Activated T-cell treated with anti-CD3 and anti-CD28 coated beads for 24 hours (primary cell): ENCODE results near the gene BTBD19.
"Not testable (repeated sequence)": the region's sequence is repeated elsewhere in the genome, so short reads cannot be mapped to it uniquely, and the experiment has no call there.

Experiments
- DNase-seq: peaks from one replicate; pipeline ENCODE4 v3.0.0-alpha.2; 2020; ENCODE audit warnings: low read depth

BTBD19 gene

GRCh38 chr1:44808938-44809917, 905 bp downstream of the BTBD19 start:
- peak; percentile 84 for DNase-seq

- DNase-seq, result no peak
These were observed 1.9 kb downstream of the BTBD19 start for GRCh38 chr1:44810101-44810761.

DNA sequence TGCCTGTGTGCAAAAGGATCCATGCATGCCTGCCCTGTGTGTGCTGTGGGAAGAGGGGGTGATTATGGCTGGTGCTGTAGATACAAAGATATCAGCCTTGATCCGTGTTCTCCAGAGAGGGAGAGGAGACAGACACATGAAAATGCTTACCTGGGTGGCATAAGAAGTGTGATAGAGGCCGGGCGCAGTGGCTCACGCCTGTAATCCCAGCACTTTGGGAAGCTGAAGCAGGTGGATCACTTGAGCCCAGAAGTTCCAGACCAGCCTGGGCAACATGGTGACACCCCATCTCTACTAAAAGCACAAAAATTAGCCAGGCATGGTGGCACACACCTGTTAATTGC, 2.4 kb downstream of the BTBD19 start:
- not testable (repeated sequence) for DNase-seq

DNA sequence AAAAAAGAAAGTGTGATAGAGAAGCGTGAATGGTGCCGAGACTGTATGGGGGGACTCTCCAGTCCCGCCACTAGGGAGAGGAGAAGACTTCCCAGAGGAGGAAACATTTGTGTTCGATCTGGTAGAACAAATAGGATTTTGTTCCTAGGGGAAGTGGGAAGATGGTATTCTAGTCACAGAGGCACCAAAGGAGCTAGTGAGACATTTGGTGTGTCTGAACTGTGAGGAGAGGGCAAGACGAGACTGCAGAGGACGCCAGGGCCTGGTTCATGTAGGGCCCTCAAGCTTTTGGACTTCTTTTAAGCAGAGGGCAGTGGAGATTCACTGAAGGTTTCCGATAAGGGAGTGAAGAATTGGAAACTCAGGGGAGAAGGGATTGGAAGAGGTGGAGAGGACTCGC, 2.9 kb downstream of the BTBD19 start:
- DNase-seq, result no peak

- no peak for DNase-seq
These were observed 4.7 kb downstream of the BTBD19 start for GRCh38 chr1:44812822-44813543.

DNA sequence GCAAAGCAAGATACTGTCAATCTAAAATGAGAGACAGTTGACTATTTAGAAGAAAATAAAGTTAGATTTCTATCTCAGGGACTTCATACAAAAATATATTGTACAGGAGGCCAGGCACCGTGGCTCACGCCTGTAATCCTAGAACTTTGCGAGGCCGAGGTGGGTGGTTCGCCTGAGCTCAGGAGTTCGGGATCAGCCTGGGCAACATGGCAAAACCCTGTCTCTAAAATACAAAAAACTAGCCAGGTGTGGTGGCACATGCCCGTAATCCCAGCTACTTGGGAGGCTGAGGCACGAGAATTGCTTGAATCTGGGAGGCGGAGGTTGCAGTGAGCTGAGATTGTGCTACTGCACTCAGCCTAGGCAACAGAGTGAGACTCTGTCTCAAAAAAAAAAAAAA, 7.6 kb downstream of the BTBD19 start:
- not testable (repeated sequence) for DNase-seq

- DNase-seq, result no peak
These were observed 9.0 kb downstream of the BTBD19 start for GRCh38 chr1:44817307-44817706.

DNA sequence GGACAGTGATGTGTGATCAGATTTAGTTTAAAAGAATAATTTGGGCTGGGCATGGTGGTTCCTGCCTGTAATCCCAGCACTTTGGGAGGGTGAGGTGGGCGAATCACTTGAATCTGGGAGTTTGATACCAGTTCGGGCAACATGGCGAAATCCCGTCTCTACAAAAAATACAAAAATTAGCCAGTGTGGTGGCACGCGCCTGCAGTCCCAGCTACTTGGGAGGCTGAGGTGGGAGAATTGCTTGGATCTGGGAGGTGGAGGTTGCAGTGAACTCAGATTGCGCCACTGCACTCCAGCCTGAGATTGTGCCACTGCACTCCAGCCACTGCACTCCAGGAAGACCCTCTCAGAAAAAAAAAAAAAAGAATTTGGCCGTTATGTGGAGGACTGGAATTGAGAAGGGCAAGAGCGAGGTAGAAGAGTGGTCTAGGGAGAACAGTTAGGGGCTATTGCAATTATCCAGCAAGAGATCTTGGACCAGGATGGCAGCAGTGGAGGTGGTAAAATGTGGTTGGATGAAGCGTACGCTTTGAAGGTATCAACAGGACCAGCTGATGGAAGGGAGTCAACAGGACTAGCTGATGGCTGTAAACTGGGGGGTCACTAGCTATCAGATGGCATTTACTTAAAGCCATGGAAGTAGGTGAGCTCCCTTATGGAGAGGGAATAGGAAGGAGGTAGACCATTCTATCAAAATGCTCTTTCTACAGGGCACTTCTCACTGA, 9.6 kb downstream of the BTBD19 start:
- DNase-seq, result no peak

- no peak for DNase-seq
These were observed 10.9 kb downstream of the BTBD19 start for GRCh38 chr1:44819196-44819607.

DNA sequence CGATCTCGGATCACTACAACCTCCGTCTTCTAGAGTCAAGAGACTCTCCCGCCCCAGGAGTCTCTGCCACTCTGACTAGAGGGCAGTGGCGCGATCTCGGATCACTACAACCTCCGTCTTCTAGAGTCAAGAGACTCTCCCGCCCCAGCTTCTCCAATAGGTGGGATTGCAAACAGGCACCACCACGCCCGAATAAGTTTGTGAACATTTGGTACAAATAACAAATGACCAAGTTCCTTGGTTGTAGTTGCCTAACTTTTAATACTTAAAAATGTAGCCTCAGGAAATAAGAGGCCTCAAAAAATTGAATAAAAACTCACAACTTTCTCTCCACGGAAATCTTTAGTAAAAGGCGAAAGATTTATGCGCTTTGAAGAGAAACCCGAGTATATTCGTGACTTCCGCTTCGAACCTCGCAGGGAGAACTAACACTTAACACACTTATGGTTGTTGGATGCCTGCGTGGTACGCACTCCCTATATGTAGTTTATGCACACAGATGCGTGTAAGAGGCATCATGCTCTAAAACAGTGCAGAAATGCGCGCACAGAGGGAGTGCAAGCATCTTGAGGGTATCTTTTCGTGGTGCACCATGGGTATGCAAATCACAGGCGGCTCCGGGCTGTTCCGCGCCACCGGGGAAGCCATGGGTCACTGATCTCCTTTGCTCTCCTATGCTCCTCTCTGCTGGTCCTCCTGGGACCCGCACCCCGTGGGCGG, 11.4 kb downstream of the BTBD19 start:
- DNase-seq, result peak; percentile 82

DNA sequence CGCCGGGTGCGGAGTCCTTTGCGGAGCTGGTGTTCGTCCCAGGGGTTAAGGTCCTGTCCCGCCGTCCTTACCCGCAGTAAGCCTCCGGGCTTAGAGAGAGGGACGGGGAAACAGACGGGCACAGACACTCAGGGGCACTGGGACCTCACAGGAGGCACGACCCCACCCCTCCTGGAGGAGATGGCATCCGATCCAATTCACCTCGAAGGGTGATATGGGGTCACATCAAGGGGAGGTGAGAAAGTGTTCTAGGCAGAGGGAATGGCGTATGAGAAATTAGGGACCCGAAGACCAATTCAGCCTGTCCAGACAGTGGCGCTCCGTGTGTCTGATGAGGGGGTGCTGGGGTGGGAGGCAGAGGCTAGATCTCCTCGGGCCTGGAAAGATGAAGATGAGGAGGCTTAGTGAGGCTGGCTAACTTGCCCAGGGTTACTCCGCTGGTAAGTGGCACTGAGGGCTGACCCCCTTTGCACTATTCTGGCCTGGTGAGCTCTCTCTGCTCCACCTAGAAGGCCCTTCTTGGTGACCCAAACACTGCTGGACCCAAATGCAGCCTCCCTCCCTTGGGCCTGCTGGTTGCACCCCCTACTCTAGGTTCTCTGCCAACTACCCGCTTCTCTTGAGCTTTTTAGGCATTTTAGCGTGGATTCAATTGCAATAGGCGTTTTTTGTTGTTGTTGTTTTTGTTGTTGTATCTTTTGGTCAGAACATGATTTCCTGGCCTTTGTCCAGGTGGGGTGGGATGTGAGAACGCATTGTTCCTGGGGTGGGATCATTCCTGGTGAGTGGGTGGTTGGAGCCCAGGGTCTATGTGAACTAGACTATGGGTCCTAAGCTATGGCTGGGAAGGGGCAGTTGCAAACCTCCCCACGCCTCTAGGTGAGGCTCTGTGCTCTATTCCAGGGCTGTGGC, 12.3 kb downstream of the BTBD19 start:
- no peak for DNase-seq

DNA sequence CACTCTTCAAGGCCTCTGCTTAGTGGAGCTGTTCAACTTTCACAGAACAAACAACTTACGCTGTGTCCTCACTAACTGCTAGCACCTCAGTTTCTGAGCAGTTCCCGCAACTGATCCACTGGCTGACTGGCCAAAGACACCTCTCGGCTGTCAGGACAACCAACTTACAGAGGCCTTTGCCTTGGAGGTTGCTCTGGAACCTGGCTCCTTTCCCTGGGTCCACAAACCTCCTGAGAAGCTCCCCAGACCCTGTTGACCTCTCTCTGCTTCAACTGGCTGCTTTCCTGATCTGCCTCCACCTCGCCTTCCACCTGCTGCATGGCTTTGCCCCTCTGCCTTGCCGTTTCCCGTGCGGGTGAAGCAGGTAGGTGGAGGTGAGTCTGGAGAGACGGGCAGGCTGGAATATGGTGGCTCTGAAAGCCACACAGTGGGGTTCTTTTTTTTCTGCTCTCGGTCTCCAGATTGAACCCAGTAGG, 13.0 kb downstream of the BTBD19 start:
- DNase-seq, result no peak

DNA sequence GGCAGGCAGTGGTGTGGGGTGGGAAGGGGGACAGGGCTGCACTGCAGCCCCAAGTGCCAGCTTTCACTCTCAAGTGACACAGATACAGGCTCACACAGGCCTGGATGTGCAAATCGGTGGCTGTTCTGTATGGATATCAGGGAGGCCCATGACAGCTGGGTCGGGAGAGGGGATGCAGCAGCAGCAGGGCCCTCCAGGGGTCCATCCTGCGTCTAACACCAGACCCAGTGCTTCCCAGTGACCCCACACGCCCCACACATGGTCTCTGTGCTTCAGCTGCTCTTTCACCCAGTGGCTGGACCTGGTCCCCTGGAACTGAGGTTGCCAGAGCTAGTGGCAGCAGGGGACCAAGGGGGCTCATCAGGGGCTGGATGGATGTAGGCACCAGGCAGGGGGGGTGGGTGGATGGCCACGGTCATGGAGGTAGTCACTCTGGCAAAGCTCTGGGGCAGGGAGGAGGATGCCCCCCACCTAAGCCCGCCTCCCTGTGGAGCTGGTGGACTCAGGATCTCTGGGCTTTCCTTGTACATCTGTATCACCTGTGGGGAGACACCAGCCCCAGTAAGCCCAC, 13.9 kb downstream of the BTBD19 start:
- no peak for DNase-seq

GRCh38 chr1:44822981-44823451, 14.7 kb downstream of the BTBD19 start:
- DNase-seq, result no peak

DNA sequence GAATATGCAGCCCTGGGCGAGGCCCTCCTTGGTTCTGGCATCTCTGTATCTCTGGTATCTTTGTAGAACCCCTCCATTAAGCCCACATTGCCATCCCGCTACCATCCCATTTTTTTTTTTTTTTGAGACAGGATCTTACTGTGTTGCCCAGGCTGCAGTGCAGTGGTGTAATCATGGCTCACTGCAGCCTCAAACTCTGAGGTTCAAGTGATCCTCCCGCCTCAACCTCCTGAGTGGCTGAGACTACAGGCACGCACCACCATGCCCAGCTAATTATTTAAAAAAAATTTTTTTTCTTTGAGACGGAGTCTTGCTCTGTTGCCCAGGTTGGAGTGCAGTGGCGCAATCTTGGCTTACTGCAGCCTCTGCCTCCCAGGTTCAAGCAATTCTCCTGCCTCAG, 16.1 kb downstream of the BTBD19 start:
- DNase-seq, result not testable (repeated sequence)

DNA sequence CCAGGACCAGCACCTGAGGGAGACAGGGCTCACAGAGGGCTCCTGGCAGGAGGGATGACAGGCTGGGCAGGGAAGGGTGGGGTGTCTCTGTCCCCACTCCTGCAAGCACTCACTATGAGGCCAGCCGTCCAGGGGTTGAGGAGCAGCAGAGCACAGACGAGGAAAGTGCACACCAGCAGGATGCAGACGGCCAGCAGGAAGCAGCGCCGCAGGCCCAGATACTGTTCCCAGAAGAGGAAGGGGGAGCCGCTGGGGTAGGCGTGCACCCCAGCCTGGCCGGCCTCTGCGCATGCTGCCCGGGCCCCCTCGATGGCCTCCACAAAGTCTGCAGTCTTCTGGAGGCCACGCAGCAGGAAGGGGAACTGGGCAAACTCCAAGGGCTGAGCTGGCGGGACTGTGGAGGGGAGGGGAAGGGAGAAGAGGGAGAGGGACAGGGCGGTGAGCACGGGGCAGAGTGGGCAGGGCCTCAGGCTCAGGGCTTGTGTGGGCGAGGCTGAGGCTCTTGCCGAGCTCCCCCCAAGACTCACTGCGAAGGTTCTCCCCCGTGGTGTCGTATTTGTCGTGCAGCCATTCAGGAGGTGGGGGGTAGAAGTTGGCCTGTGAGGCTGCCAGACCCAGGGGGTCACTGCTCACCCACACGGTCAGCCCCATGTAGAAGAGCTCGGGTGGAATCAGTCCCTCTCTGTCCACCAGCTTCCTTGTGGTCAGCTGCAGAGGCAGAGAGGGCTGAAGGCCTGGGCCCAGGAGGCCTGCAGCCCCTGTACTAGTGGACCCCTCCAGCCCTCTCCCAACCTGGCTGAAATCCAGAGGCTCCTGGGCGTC, 18.3 kb downstream of the BTBD19 start:
- DNase-seq, result no peak

DNA sequence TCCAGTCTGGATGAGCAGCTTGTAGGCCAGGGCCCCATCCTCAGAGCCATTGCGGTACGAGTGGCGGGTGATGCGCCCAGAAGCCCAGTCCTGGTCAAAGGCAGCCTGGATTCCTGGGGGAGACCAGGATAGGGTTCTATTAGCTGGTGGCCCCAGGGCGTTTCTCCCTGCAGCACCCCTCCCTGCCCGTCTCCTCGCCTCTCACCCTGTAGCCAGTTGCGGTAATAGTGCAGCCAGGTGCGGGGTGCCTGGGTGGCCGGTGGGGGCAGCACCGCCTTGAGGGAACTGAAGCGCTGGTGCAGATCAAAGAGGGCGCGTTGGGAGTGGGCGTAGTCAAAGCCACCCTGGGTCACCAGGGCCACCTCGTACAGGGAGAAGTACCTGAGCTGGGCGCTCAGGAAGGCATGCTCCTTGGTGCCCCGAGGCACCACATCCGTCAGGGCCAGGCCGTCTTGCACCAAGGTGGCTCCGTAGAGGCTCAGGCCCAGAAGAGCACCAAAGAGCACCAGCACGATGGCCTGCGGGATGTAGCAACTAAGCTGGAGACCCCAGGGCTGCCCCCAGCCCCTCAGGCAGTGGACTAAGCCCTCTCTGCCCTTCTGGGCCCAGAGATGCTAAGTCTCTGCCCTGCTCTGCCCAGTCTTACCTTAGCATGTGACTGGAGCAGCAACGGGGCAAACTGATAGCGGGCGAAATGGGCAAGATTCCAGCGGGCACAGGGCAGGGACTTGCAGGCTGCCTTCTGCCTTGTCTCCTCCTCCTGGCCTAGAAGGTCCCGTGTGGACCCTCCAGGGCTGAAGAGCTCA, 19.1 kb downstream of the BTBD19 start:
- no peak for DNase-seq
